H1 (cell line): ENCODE results near the gene NADK. TPM values are rescaled to one million over a fixed set of nuclear protein-coding genes. Genes with fewer than 3 reads are reported as not detected.

ENCODE experiments used
- BRCA1 ChIP-seq: IDR thresholded peaks from 2 replicates; pipeline ENCODE4 v1.6.1; 2012; ENCODE audit warnings: low read depth, low read length, improper control_type of control experiment
- SP2 ChIP-seq: IDR thresholded peaks from 2 replicates; pipeline ENCODE4 v1.6.1; 2012; ENCODE audit warnings: mild to moderate bottlenecking, low read length, inconsistent platforms
- polyA plus RNA-seq, 7 experiments: library from polyadenylated mRNA; depleted of rRNA in 3 of 7; stranded (reverse) in 5 of 7; unstranded in 2 of 7; fragments of >200 nt in 5 of 7; fragments of 200-250 nt in 2 of 7; gene quantifications; 1 replicate in 5 of 7; 2 replicates in 1 of 7; 4 replicates in 1 of 7; pipeline versions ENCODE4 v1.2.1 to v1.2.3, GENCODE V29; 2011 to 2013; ENCODE audit warnings: missing spikeins in 2 of 7, mixed read lengths in 2 of 7
- total RNA-seq: library from RNA; stranded (reverse); fragmentation: NEBNext Ultra II Directional; extraction: Animal tissue kit (Norgen Biotek cat#: 25700); gene quantifications from 2 replicates; pipeline ENCODE4 v1.2.1, GENCODE V29; 2021
- TF ChIP-seq, protein P1 (sequence below): fragments of 300-600 bp; sonication (generic); IDR thresholded peaks from 2 replicates; pipeline ENCODE4 v1.7.1; 2012; ENCODE audit warnings: low read length, moderate library complexity, mild to moderate bottlenecking, inconsistent platforms; ENCODE audit not compliant: insufficient replicate concordance

Gene NADK
- total and polyA plus RNA-seq, 2 of the 8 experiments (the other 6 are each of a cell fraction or from before 2014, with no cell fraction given), result 78.0 to 89.7 TPM

GRCh38 chr1:1764876-1765470 is 13.3 kb downstream of the NADK start (continued):
- TF ChIP-seq, protein P1, sequence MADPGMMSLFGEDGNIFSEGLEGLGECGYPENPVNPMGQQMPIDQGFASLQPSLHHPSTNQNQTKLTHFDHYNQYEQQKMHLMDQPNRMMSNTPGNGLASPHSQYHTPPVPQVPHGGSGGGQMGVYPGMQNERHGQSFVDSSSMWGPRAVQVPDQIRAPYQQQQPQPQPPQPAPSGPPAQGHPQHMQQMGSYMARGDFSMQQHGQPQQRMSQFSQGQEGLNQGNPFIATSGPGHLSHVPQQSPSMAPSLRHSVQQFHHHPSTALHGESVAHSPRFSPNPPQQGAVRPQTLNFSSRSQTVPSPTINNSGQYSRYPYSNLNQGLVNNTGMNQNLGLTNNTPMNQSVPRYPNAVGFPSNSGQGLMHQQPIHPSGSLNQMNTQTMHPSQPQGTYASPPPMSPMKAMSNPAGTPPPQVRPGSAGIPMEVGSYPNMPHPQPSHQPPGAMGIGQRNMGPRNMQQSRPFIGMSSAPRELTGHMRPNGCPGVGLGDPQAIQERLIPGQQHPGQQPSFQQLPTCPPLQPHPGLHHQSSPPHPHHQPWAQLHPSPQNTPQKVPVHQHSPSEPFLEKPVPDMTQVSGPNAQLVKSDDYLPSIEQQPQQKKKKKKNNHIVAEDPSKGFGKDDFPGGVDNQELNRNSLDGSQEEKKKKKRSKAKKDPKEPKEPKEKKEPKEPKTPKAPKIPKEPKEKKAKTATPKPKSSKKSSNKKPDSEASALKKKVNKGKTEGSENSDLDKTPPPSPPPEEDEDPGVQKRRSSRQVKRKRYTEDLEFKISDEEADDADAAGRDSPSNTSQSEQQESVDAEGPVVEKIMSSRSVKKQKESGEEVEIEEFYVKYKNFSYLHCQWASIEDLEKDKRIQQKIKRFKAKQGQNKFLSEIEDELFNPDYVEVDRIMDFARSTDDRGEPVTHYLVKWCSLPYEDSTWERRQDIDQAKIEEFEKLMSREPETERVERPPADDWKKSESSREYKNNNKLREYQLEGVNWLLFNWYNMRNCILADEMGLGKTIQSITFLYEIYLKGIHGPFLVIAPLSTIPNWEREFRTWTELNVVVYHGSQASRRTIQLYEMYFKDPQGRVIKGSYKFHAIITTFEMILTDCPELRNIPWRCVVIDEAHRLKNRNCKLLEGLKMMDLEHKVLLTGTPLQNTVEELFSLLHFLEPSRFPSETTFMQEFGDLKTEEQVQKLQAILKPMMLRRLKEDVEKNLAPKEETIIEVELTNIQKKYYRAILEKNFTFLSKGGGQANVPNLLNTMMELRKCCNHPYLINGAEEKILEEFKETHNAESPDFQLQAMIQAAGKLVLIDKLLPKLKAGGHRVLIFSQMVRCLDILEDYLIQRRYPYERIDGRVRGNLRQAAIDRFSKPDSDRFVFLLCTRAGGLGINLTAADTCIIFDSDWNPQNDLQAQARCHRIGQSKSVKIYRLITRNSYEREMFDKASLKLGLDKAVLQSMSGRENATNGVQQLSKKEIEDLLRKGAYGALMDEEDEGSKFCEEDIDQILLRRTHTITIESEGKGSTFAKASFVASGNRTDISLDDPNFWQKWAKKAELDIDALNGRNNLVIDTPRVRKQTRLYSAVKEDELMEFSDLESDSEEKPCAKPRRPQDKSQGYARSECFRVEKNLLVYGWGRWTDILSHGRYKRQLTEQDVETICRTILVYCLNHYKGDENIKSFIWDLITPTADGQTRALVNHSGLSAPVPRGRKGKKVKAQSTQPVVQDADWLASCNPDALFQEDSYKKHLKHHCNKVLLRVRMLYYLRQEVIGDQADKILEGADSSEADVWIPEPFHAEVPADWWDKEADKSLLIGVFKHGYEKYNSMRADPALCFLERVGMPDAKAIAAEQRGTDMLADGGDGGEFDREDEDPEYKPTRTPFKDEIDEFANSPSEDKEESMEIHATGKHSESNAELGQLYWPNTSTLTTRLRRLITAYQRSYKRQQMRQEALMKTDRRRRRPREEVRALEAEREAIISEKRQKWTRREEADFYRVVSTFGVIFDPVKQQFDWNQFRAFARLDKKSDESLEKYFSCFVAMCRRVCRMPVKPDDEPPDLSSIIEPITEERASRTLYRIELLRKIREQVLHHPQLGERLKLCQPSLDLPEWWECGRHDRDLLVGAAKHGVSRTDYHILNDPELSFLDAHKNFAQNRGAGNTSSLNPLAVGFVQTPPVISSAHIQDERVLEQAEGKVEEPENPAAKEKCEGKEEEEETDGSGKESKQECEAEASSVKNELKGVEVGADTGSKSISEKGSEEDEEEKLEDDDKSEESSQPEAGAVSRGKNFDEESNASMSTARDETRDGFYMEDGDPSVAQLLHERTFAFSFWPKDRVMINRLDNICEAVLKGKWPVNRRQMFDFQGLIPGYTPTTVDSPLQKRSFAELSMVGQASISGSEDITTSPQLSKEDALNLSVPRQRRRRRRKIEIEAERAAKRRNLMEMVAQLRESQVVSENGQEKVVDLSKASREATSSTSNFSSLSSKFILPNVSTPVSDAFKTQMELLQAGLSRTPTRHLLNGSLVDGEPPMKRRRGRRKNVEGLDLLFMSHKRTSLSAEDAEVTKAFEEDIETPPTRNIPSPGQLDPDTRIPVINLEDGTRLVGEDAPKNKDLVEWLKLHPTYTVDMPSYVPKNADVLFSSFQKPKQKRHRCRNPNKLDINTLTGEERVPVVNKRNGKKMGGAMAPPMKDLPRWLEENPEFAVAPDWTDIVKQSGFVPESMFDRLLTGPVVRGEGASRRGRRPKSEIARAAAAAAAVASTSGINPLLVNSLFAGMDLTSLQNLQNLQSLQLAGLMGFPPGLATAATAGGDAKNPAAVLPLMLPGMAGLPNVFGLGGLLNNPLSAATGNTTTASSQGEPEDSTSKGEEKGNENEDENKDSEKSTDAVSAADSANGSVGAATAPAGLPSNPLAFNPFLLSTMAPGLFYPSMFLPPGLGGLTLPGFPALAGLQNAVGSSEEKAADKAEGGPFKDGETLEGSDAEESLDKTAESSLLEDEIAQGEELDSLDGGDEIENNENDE, result no peak
- TF ChIP-seq SP2 (no peak), BRCA1 (no peak)
